ENCODE results near the gene SKI. TPM values are rescaled to one million over a fixed set of nuclear protein-coding genes. Genes with fewer than 3 reads are reported as not detected.

The SKI gene
- total and polyA plus RNA-seq, 2 donors (not counting 1 experiment from before 2014, with no cell fraction given), result 11.6 to 21.8 TPM

DNA sequence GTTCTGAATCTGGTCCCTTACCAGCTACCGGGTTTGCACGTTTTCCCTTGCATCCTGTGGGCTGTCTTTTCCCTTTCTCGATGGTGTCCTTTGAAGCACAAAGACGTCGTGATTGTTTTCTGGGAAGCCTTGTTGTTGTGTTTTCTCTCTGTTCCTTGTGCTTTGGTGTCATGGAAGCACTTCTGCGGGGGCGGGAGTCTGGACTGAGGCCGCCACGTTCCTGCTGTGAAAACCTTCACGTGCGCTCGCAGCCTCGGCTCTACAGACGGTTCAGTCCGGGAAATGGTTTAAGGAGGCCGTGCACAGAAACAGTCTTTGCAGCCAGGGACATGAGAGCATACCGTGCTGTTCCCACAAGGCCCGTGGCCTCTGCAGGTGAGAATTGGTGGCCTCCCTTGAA, 68.5 kb downstream of the SKI start:
- H3K27me3 ChIP-seq (ENCODE audit: control insufficient read depth, insufficient read depth, low read length), result no peaks in the 10 kb centered on the region
- peak overlapping the region; percentile 66 for H3K4me2 ChIP-seq (ENCODE audit: extremely low read depth, insufficient read depth, low read length)
- H4K20me1 ChIP-seq (ENCODE audit: control insufficient read depth, extremely low read depth, insufficient read depth, low read length), result no peaks in the 10 kb centered on the region
- no peaks in the 10 kb centered on the region for H3K9me3 ChIP-seq (ENCODE audit: control insufficient read depth, insufficient read depth, low read depth, low read length)
- H2AFZ ChIP-seq (ENCODE audit: low read length), result no peak overlapping the region
- H3K4me3 ChIP-seq (replicated peaks in 1 of 4; ENCODE audit: control extremely low read depth in 1 of 4, insufficient read depth in 1 of 4, low read depth in 3 of 4, low read length in 4 of 4), result no peak overlapping the region
- no peaks in the 10 kb centered on the region for H3K36me3 ChIP-seq (ENCODE audit: control insufficient read depth, insufficient read depth, low read length)
- H3K4me1 ChIP-seq (ENCODE audit: control insufficient read depth, extremely low read depth, insufficient read depth, low read length), result peaks cover 40% of the 10 kb centered on the region
- peaks cover 99% of the 10 kb centered on the region for H3K79me2 ChIP-seq (ENCODE audit: control insufficient read depth, insufficient read depth, low read length)
- H3K9ac ChIP-seq (ENCODE audit: insufficient read depth, low read length), result no peak overlapping the region
- no peak for DNase-seq (ENCODE audit: low read depth in 2 of 2)
- TF ChIP-seq, protein P1, sequence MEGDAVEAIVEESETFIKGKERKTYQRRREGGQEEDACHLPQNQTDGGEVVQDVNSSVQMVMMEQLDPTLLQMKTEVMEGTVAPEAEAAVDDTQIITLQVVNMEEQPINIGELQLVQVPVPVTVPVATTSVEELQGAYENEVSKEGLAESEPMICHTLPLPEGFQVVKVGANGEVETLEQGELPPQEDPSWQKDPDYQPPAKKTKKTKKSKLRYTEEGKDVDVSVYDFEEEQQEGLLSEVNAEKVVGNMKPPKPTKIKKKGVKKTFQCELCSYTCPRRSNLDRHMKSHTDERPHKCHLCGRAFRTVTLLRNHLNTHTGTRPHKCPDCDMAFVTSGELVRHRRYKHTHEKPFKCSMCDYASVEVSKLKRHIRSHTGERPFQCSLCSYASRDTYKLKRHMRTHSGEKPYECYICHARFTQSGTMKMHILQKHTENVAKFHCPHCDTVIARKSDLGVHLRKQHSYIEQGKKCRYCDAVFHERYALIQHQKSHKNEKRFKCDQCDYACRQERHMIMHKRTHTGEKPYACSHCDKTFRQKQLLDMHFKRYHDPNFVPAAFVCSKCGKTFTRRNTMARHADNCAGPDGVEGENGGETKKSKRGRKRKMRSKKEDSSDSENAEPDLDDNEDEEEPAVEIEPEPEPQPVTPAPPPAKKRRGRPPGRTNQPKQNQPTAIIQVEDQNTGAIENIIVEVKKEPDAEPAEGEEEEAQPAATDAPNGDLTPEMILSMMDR (conservative IDR thresholded peaks at IDR 0.05 in 1 of 2, IDR thresholded peaks at IDR 0.05 in 1 of 2; ENCODE audit: low read depth in 1 of 2, low read length in 2 of 2), result no peak
- TF ChIP-seq EZH2 (IDR thresholded peaks at IDR 0.05; ENCODE audit: low read length, missing control alignments), result no peak
- H3K27ac ChIP-seq (ENCODE audit: insufficient read depth, low read length), result peak overlapping the region; percentile 75

DNA sequence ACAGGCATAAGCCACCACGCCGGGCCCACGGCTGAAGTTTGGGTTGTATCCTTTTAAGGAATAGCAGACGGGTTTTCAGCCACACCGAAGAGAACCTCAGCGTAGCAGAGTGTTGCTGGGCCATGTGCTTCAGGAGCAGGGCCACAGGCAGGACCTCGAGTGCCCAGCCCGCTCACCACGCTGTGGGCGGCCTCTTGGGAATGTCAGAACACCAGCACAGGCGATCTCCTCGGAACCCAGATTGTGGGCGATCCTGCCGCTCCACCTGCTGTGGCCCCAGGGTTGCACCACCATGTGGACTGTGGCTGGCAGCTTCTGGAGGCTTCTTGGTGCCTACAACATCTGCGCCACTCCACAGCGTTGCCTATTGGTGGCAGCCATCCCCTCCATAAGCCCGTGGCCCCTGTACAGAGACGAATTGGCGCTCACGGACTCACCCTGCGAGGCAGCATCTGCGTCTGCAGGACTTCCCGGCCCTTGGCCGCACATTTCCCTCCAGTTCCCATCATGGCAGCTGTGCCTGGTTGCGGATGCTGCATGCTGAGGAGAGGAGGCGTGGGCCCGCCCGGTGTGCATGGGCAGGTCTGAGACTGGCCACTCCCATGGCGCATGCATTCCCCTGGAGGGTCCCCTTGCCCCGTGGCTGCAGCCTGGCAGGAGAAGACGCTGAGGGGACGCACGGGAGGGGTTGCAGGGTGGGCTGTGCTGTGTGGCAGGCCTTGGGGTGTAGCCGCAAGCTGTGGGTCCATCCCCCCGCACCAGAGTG, 69.3 kb downstream of the SKI start:
- Histone ChIP-seq H3K9me3 (ENCODE audit: control insufficient read depth, insufficient read depth, low read depth, low read length) (no peaks in the 10 kb centered on the region), H3K4me1 (ENCODE audit: control insufficient read depth, extremely low read depth, insufficient read depth, low read length) (peaks cover 32% of the 10 kb centered on the region), H2AFZ (ENCODE audit: low read length) (no peak overlapping the region), H3K36me3 (ENCODE audit: control insufficient read depth, insufficient read depth, low read length) (no peaks in the 10 kb centered on the region), H3K27me3 (ENCODE audit: control insufficient read depth, insufficient read depth, low read length) (no peaks in the 10 kb centered on the region), H4K20me1 (ENCODE audit: control insufficient read depth, extremely low read depth, insufficient read depth, low read length) (no peaks in the 10 kb centered on the region), H3K4me2 (ENCODE audit: extremely low read depth, insufficient read depth, low read length) (no peak overlapping the region), H3K79me2 (ENCODE audit: control insufficient read depth, insufficient read depth, low read length) (peaks cover 99% of the 10 kb centered on the region), H3K4me3 (replicated peaks in 1 of 4; ENCODE audit: control extremely low read depth in 1 of 4, insufficient read depth in 1 of 4, low read depth in 3 of 4, low read length in 4 of 4) (no peak overlapping the region), H3K27ac (ENCODE audit: insufficient read depth, low read length) (peak overlapping the region; percentile 75), H3K9ac (ENCODE audit: insufficient read depth, low read length) (no peak overlapping the region)
- no peak for DNase-seq (ENCODE audit: low read depth in 2 of 2)
- TF ChIP-seq EZH2 (IDR thresholded peaks at IDR 0.05; ENCODE audit: low read length, missing control alignments), result no peak
- TF ChIP-seq, protein P1 (conservative IDR thresholded peaks at IDR 0.05 in 1 of 2, IDR thresholded peaks at IDR 0.05 in 1 of 2; ENCODE audit: low read depth in 1 of 2, low read length in 2 of 2), result no peak

DNA sequence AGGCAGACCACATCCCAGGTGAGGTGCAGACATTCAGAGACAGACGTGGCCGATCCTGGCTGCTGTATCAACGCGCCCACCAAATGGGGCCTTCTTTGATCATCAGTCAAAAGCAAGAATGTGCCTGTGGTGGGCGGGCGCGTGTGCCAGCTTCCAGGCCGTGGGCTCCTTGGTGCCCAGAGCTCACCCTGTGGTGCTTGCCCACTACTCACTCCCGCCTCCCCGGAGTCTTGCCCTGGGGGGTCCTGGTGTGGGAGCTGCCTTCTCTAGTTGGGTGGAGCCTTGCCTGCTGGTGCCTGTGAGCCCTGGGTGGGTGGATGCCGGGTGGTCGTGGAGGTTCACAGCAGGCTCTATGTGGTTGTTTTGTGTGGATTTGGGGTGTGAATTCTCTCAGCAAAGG, 70.6 kb downstream of the SKI start:
- DNase-seq (ENCODE audit: low read depth in 2 of 2), result no peak
- Histone ChIP-seq H4K20me1 (ENCODE audit: control insufficient read depth, extremely low read depth, insufficient read depth, low read length) (no peaks in the 10 kb centered on the region), H3K4me3 (replicated peaks in 1 of 4; ENCODE audit: control extremely low read depth in 1 of 4, insufficient read depth in 1 of 4, low read depth in 3 of 4, low read length in 4 of 4) (no peak overlapping the region)

More for the DNA sequence above, 70.6 kb downstream of the SKI start:
- Histone ChIP-seq H2AFZ (ENCODE audit: low read length) (no peak overlapping the region), H3K9me3 (ENCODE audit: control insufficient read depth, insufficient read depth, low read depth, low read length) (no peaks in the 10 kb centered on the region), H3K27me3 (ENCODE audit: control insufficient read depth, insufficient read depth, low read length) (no peaks in the 10 kb centered on the region), H3K4me1 (ENCODE audit: control insufficient read depth, extremely low read depth, insufficient read depth, low read length) (peaks cover 24% of the 10 kb centered on the region), H3K4me2 (ENCODE audit: extremely low read depth, insufficient read depth, low read length) (no peak overlapping the region), H3K9ac (ENCODE audit: insufficient read depth, low read length) (no peak overlapping the region), H3K79me2 (ENCODE audit: control insufficient read depth, insufficient read depth, low read length) (peaks cover 96% of the 10 kb centered on the region), H3K36me3 (ENCODE audit: control insufficient read depth, insufficient read depth, low read length) (peaks cover 3% of the 10 kb centered on the region), H3K27ac (ENCODE audit: insufficient read depth, low read length) (peak overlapping the region; percentile 23)
- TF ChIP-seq EZH2 (IDR thresholded peaks at IDR 0.05; ENCODE audit: low read length, missing control alignments), result no peak
- TF ChIP-seq, protein P1 (conservative IDR thresholded peaks at IDR 0.05 in 1 of 2, IDR thresholded peaks at IDR 0.05 in 1 of 2; ENCODE audit: low read depth in 1 of 2, low read length in 2 of 2), result no peak
